ENCODE results near the gene CST3.

CST3 gene

GRCh38 chr20:23607497-23608245 is 30.1 kb downstream of the CST3 start:
- in situ Hi-C loops (cut with MboI; ENCODE audit: low sequenced_read_pairs), result loop anchor here (25.0 kb wide), 1 partner anchor 170 kb away; the partner anchor contains the start of gene CSTL1

GRCh38 chr20:23606652-23607049 is 31.1 kb downstream of the CST3 start:
- in situ Hi-C loops (cut with MboI; ENCODE audit: low sequenced_read_pairs), result loop anchor here (25.0 kb wide), 1 partner anchor 169 kb away; the partner anchor contains the start of gene CSTL1

DNA sequence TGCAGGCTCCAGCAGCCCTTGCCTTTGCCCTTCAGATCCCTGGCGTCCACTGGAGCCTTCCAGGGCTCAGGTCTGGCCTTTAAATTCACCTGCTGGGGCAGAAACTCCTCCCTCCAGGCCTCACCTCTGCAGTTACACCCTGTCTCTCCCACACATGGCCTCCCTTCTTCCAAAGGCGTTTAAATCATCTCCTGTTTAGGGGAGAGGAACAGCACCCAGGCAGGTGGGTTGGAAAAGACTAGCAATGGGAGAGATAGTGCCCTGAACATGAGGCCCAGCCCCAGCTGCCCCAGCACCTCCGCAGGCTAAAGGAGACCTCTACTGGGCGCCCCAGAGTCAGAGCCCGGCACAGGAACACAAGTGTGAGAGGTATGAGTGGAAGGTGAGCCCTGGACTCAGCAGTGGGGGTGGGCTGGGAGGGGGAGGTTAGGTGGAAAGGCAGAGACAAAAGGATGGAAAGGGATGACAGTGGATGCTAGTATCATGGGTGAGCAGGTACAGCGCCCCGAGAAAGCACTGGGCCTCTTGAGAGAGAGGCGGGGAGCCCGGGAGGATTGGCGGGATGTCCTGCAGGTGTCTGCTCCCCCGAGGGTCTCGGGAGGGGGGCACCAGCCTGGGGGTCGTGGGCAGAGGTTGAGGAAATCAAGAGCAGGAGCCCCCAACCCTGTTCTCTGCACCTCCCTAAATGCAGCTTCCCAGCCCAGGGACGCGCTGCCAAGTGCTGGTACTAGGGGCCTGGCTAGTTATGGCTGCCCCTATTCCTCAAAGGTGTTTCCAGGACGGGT is 31.7 kb downstream of the CST3 start, which contains the start of gene CST9:
TSS of gene CST9 (minus strand) at position 51 of the 785 bp plus-strand sequence. CDS start 53 bp downstream, outside the sequence.
- in situ Hi-C loops (cut with MboI; ENCODE audit: low sequenced_read_pairs), result loop anchor here (25.0 kb wide), 1 partner anchor 169 kb away; the partner anchor contains the start of gene CSTL1

DNA sequence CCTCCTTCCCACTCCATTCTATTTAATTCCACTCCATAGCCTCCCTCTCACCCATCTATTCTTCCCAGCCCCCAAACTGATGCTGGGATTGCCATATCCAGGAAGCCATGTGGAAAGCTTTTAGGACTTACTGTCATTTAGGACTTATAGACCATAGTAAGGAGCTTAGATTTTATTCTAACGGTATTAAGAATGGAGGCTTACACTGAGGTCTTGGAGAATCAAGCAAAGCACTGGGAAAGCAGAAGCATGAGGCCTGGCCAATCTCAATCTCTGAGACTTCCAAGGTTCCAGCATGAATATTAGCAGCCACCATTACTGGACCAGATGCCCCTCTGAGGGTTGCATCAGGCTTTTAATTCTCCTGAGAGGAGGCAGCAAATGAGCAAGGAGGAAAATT is 33.4 kb downstream of the CST3 start:
- in situ Hi-C loops (cut with MboI; ENCODE audit: low sequenced_read_pairs), result loop anchor here (25.0 kb wide), 1 partner anchor 167 kb away; the partner anchor contains the start of gene CSTL1

DNA sequence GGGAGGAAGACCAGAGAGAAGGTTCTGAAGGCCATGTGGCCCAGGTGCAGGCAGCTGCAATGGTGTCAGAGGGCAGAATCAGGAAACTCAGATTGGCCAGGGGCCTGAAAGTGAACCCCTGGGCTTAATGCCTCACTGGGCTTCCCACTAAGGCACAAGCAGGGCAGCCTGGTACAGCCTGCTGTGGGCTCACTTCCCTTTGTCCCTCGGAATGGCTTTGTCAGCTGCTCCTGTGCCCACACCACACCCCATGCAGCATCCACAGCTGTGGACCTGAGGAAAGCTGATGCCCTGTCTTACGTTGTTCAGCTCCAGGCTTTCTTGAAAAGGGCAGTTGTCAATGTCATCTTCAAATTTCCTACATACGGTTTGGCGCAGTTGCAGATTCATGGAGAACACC is 34.4 kb downstream of the CST3 start:
- in situ Hi-C loops (cut with MboI; ENCODE audit: low sequenced_read_pairs), result loop anchor here (25.0 kb wide), 1 partner anchor 166 kb away; the partner anchor contains the start of gene CSTL1

DNA sequence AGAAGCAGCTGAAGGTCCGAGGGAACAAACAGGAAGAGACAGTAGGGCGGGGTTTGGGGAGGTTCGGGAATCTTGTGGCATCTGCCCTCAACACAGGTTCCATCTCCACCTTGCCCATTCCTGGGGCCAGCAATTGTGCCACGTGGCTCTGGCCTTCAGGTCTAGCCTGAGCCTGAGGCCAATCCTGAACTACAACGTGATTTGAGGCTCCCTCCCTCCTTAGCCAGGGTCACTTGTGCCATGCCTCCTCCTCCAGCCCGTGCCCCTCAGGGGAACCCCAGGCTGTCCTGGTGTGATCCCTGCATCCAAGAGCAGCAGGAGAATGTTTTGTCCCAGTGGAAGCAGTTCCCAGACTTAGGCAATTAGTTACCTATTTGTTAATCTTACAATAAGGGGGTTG is 35.1 kb downstream of the CST3 start:
- in situ Hi-C loops (cut with MboI; ENCODE audit: low sequenced_read_pairs), result loop anchor here (25.0 kb wide), 1 partner anchor 165 kb away; the partner anchor contains the start of gene CSTL1

GRCh38 chr20:23602241-23602640 is 35.5 kb downstream of the CST3 start:
- in situ Hi-C loops (cut with MboI; ENCODE audit: low sequenced_read_pairs), result loop anchor here (25.0 kb wide), 1 partner anchor 165 kb away; the partner anchor contains the start of gene CSTL1

DNA sequence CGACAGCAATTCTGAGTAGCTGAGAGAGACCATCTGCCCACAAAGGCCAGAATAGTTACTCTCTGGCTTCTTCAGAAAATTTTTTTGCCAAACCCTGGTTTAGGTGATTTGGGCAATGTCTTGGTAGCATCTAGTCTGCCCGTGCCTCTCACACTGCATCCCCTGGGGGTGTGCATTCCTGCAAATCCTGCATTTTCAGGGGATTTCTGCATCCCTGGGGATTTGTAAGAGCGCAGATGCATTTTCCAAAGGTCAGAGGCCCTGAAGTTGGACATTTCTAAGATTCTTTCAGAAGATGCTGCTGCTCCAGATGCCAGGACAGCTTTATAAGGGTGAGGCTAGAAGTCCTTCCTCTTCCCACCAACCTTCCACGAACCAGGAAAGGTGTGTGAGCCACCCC is 36.0 kb downstream of the CST3 start:
- in situ Hi-C loops (cut with MboI; ENCODE audit: low sequenced_read_pairs), result loop anchor here (25.0 kb wide), 1 partner anchor 164 kb away; the partner anchor contains the start of gene CSTL1

DNA sequence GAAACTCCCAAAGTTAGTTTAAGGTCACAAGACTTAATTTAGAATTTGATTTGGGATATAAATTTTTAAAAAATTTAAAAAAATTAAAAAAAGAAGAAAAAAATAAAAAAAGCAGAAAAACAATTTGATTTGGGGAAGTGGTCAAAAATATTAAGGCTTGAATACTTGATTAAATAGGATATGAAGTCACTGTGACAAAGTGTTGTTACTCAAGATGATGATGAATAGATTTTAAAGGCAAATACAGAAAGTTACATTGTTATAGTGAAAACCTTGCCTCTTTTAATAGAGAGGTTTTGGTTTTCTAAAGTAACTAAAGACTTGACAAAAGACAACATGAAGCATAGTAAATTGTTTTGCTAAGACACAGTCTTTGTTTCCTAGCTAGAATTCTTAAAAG is 39.3 kb downstream of the CST3 start:
- in situ Hi-C loops (cut with MboI; ENCODE audit: low sequenced_read_pairs), result no loop called here

DNA sequence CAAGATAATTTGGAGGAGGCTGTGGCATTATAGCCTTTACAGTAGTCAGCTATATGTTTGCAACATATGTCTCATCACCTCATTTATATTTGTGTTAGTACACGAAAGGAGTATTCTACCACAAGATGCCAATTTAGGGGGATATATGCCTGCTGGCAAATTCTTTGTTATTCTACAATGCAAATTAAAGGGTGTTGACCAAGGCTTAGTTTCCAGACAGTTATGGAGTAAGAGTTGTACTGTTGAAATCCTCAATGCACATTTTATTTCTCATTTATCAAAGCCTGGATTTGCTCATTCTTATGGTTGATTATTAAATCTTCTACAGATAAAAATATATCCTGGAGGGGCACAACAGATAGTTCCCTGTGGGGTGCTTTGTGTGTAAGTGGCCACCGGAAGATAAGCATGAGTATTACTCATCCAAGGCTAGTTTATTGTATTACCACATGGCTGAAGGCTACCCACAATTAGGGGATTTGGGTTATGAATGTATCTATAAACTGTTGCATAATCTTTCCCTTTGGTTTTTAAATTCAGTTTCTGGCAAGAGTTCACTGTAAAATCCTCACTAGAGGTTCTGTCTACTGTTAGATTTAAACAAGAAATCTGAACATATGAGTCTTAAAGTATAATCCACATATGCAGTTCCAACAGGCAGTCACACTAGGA is 41.0 kb downstream of the CST3 start:
- in situ Hi-C loops (cut with MboI; ENCODE audit: low sequenced_read_pairs), result no loop called here

DNA sequence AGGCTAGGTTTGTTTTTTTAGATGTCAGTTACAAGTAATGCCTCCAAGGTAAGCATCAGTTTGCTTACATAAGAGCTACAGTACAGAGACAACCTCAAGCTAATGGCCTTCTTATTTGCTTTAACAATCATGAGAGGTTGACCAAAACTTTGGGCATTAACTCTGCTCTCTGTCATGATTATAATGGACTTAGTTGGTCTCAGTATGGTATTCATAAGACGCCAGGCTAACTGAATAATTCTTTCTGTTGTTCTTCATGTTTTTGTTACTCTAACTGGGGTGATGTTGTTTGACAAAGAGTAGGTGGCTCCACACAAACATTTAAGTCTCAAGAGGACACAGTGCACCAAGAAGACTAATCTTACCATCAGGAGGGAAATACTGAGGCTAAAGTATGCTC is 41.8 kb downstream of the CST3 start:
- in situ Hi-C loops (cut with MboI; ENCODE audit: low sequenced_read_pairs), result no loop called here

DNA sequence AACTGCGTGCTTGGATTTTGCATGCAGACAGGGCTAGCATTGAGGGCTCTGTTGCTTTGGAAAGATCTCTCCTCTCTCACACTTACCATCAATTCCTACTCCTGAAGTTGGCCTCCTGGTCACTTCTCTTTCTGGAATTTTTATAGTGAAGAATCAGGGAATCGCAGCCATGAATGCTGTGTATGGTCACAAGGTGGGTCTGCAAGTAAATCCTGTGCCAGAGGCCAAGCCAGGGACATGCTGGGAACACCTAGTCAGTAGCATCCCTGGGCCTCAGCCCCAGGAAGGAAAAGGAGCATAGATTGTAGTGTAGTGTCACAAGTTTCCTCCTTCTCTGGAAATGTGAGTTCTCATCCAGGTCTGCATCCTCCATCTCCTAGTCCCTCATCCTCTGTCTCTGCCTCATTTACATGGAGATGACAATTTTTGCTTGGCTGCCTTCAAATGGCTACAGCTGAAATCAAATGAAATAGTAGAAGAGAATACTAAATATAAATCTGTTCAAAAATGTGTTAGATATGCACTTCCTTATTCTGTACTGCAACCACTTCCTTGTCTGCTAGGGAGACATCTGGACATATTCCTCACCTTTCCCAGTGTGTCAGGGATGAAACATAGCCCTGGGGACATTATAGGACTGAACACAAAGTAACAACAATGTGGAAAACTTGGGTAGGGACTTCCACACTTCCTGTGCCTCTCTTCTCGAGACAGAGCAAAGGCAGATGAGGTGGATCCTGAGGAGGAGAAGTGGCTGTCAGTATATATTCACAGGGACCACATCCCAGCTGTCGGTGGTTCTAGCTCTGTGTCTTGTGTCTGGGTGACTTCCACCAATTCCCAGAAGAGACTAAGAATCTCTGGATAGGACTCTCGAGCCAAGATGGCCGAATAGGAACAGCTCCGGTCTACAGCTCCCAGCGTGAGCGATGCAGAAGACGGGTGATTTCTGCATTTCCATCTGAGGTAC is 49.0 kb downstream of the CST3 start:
- in situ Hi-C loops (cut with MboI; ENCODE audit: low sequenced_read_pairs), result no loop called here

DNA sequence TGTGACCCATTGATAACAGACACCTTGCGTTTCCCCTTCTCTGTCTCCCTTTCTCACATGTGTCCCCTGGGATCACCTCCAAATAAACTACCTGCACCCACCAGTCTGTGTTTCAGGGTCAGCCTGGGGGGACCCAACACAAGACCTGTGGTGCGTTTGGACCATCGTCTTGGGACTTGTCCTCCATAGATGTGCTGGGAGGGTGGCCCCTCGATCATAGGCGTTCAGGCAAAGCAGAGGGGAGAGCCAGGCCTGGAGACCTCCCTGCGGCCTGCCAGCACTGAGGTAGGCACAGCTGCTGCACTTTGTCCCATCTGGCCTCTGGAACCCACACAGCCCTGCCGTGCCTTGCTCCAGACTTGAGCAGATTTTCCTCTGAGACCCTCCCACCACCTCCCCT is 50.1 kb downstream of the CST3 start:
- in situ Hi-C loops (cut with MboI; ENCODE audit: low sequenced_read_pairs), result no loop called here

GRCh38 chr20:23586735-23587525 is 50.8 kb downstream of the CST3 start:
- in situ Hi-C loops (cut with MboI; ENCODE audit: low sequenced_read_pairs), result no loop called here

- in situ Hi-C loops (cut with MboI; ENCODE audit: low sequenced_read_pairs), result no loop called here
Measured at GRCh38 chr20:23585808-23586734, 51.7 kb downstream of the CST3 start.

DNA sequence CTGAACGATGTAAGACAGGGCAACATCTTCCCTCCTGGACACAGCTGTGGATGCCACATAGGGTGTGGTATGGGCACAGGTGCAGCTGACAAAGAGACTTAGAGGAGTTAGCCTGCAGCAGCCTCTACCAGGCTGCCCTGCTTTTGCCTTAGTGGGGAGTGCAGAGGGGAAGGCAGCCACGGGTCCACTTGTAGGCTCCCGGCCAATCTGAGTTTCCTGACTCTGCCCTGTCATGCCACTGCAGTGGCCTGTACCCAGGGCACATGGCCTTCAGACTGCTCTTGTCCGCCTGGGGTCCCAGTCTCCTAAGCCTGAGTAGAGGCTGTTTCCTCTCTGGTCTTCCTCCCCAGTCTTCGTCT is 52.3 kb downstream of the CST3 start:
- in situ Hi-C loops (cut with MboI; ENCODE audit: low sequenced_read_pairs), result no loop called here

DNA sequence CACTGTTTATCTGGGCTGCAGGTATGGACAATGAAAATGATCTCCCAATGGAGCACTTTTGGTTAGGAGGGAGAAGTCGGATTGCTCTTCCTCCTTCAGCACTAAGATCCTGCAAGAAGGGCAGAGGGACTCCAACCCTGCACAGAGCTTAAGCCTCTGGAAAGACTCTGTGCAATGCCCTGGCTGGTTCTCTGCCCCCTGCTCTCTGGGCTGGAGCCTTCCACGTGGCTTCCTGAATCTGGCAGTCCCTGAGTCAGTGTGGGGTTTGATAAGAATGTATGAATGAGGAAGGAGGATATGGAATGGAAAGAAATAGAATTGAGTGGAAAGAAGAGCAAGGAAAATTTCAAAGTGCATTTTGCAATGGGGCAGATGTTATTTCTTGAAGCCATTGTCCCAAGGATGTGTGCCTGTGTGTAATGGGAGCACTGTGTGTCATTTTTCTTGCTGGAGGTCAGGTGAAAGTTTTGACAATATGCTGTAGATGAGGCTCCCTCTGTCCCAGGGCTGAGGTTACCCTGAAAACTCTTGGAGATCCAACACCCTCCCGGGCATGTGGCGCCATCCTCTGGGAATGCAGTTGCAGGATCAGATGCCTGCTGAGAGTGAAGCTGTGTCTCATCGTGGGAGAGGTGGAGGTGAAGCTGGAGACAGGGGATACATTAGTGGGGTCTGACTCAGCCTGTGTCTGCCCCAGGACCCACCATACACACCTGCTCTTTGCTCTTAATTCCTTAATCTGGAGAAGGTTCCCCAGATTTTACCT is 53.1 kb downstream of the CST3 start:
- in situ Hi-C loops (cut with MboI; ENCODE audit: low sequenced_read_pairs), result no loop called here
